Activated B cell treated with CpG ODN at 0.5 μM for 24 hours (primary cell): ENCODE measurements around the gene FPR2. TPM values are rescaled to one million over a fixed set of nuclear protein-coding genes. Genes with fewer than 3 reads are reported as not detected.
A peak's percentile ranks its signal among the peaks of the same experiment; 100 is the strongest.
"Not testable (repeated sequence)": the region's sequence is repeated elsewhere in the genome, so short reads cannot be mapped to it uniquely, and the experiment has no call there.

ENCODE experiments used
- ATAC-seq: fragments of 200-7000 bp; cut with Tn5 transposase; one replicate; pipeline ENCODE4 v1.10.0; 2021; ENCODE audit warnings: low read depth, mild to moderate bottlenecking, moderate library complexity
- CTCF ChIA-PET: fragments of 350-600 bp; sonication (Branson Sonifier 250); formaldehyde crosslinking; loops from one replicate; lab custom pipeline; 2021; ENCODE audit warnings: antibody characterized with exemption; lab: Charles Lee
- POLR2A ChIA-PET: fragments of 350-600 bp; sonication (Branson Sonifier 250); formaldehyde crosslinking; loops from one replicate; lab custom pipeline; 2021; ENCODE audit warnings: antibody characterized with exemption; lab: Charles Lee
- DNase-seq: peaks from one replicate; pipeline ENCODE4 v3.0.0; 2022
- H3K27ac Mint-ChIP-seq: one replicate; pipeline ENCODE4 v1.8.0; 2020; ENCODE audit warnings: mixed read lengths
- H3K27me3 Mint-ChIP-seq: one replicate; pipeline ENCODE4 v1.8.0; 2021; ENCODE audit warnings: mixed read lengths
- H3K36me3 Mint-ChIP-seq: one replicate; pipeline ENCODE4 v1.8.0; 2021; ENCODE audit warnings: low read depth, mixed read lengths
- H3K4me1 Mint-ChIP-seq: one replicate; pipeline ENCODE4 v1.8.0; 2021; ENCODE audit warnings: mixed read lengths
- H3K4me3 Mint-ChIP-seq: one replicate; pipeline ENCODE4 v1.8.0; 2020; ENCODE audit warnings: mild to moderate bottlenecking, mixed read lengths
- H3K9me3 Mint-ChIP-seq: one replicate; pipeline ENCODE4 v1.8.0; 2020; ENCODE audit warnings: mixed read lengths
- intact Hi-C: fragments of 100-400 bp; cut with micrococcal nuclease; formaldehyde crosslinking; loops from one replicate; pipeline ENCODE4 v1.15.1; 2024
- total RNA-seq: library from RNA; stranded (reverse); gene quantifications from 2 replicates; pipeline ENCODE4 v1.2.3, GENCODE V29; 2022
- TF ChIP-seq, protein P1 (sequence below): fragments of 200-600 bp; IDR thresholded peaks from one replicate; pipeline ENCODE4 v1.8.0; 2022; ENCODE audit warnings: antibody characterized with exemption, mild to moderate bottlenecking

The FPR2 gene
- total RNA-seq, 1 donor from 2014 or later, result not detected

DNA sequence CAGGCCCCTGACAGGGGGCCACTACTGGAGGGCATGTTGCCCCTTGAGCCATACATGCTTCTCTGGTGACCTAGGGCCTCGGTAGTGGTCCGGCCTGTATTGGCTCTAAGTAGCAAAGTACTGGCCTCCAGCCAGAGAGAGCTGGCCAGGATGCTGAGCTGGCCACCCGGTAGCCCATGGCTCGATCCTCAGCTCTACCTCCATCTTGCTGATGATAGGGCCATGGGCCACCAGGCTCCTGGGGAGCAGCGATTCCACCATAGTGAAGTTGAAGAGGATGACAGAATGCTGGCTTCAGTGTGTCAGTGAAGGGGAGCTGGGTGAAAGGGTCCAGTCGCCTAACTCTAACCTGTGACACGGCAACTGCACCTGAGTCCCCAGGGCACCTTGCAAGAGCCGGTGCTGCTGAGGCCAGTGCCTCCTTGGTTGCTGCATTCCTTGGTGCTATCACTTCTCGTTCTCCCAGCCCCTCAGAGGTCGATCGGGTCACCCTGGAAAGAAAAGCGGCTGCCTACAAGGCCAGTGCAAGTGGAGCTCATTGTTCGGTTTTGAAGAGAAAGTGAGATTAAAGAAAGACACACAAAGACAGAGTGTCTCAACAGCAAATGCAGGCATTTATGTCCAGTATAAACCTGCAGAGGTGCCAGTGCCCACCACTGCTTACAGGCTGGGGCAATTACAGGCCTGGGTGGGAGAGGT lies 38.9 kb downstream of the FPR2 start:
- ChIA-PET CTCF (no interaction called here), POLR2A (no interaction called here)
- H3K27me3 Mint-ChIP-seq, result peaks cover 3% of the 10 kb centered on the region
- H3K4me1 Mint-ChIP-seq, result peaks cover 5% of the 10 kb centered on the region
- peaks cover 5% of the 10 kb centered on the region for H3K9me3 Mint-ChIP-seq
- intact Hi-C loops, result no loop called here
- no peak overlapping the region for H3K4me3 Mint-ChIP-seq
- H3K27ac Mint-ChIP-seq, result no peak overlapping the region
- H3K36me3 Mint-ChIP-seq, result no peaks in the 10 kb centered on the region
- no peak for DNase-seq
- TF ChIP-seq, protein P1, sequence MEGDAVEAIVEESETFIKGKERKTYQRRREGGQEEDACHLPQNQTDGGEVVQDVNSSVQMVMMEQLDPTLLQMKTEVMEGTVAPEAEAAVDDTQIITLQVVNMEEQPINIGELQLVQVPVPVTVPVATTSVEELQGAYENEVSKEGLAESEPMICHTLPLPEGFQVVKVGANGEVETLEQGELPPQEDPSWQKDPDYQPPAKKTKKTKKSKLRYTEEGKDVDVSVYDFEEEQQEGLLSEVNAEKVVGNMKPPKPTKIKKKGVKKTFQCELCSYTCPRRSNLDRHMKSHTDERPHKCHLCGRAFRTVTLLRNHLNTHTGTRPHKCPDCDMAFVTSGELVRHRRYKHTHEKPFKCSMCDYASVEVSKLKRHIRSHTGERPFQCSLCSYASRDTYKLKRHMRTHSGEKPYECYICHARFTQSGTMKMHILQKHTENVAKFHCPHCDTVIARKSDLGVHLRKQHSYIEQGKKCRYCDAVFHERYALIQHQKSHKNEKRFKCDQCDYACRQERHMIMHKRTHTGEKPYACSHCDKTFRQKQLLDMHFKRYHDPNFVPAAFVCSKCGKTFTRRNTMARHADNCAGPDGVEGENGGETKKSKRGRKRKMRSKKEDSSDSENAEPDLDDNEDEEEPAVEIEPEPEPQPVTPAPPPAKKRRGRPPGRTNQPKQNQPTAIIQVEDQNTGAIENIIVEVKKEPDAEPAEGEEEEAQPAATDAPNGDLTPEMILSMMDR, result no peak
- ATAC-seq, result no peak

DNA sequence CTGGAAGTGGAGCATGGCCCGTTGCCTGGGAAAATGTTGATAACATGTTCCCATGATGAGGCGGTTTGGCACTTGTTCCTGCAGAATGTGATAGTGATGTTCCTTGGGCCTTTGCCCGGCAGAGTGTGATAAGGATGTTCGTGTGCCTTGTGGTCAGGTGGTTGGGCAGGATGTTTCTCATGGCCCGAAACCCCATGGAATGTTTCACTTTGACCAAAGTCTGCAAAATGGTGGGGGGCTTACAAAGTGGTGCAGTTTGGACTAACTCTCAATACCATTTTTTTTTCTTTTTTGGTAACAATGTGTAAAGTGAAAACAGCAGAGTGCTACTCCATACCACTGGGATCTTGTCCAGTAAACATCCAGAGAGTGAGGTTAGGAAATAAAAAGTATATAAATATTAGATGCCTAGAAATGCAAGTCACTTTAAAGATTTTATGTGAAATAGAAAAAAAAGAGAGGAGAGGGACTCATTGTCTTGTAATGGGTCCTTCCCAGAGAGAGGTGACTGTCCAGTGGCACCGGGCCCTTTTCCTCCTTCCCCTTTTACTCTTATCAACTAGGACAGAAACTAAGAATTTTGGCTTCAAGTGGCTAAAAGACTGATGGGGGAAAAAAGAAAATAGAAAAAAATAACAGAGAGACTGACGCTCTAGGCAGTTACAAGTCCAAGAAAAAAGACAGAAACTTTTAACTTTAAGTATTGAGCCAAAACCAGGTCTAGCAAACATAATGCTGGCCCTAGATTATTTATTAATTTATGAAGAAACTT lies 39.7 kb downstream of the FPR2 start:
- TF ChIP-seq, protein P1, result no peak
- Mint-ChIP-seq H3K27me3 (peaks cover 3% of the 10 kb centered on the region), H3K4me3 (no peak overlapping the region), H3K36me3 (no peaks in the 10 kb centered on the region), H3K4me1 (peaks cover 5% of the 10 kb centered on the region), H3K27ac (no peak overlapping the region), H3K9me3 (peaks cover 5% of the 10 kb centered on the region)
- intact Hi-C loops, result no loop called here
- CTCF ChIA-PET, result no interaction called here
- POLR2A ChIA-PET, result no interaction called here
- no peak for ATAC-seq
- no peak for DNase-seq

DNA sequence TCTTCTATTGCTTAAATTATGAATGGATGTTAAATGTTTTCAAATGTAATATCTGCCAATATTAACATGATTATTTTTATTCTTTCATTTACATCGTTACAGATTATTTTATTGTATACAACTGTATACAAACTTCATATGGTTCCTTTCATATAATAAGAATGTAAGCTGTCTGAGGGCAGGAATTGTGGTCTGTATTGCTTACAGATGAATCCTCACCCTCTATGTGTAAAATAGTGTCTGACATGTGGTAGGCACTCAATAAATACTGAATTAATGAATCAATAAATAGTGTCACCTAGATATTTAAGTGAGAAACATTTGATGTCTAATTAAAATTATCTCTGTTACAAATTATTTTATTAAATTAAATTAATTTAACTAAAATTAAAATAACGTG lies 41.8 kb downstream of the FPR2 start:
- no peak for DNase-seq
- no peak for ATAC-seq
- POLR2A ChIA-PET, result no interaction called here
- H3K27ac Mint-ChIP-seq, result no peak overlapping the region
- TF ChIP-seq, protein P1, result no peak
- no peak overlapping the region for H3K4me3 Mint-ChIP-seq
- peaks cover 5% of the 10 kb centered on the region for H3K4me1 Mint-ChIP-seq
- CTCF ChIA-PET, result no interaction called here
- intact Hi-C loops, result no loop called here
- no peaks in the 10 kb centered on the region for H3K36me3 Mint-ChIP-seq
- H3K9me3 Mint-ChIP-seq, result peaks cover 5% of the 10 kb centered on the region
- peaks cover 3% of the 10 kb centered on the region for H3K27me3 Mint-ChIP-seq

DNA sequence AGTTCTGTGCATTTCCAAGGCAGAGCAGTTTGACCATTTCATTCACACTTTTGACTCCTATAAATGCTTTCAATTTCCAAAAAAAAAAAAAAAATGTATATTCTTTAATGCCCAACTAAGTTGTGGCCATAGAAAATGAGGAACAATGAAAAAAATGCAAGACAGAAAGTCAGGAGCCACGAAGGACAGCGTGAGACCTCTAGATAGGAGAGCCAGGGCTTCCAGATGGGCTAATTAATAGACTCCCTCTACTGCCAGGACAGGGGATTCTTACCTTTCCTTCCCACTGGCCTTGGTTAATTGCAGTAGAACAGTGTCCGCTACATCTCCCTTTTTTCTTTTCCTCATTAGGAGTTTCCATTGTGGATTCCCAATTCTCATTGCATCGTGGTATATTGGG lies 42.5 kb downstream of the FPR2 start:
- DNase-seq, result no peak
- TF ChIP-seq, protein P1, result no peak
- ATAC-seq, result no peak
- H3K27ac Mint-ChIP-seq, result no peak overlapping the region
- H3K9me3 Mint-ChIP-seq, result peaks cover 5% of the 10 kb centered on the region
- ChIA-PET POLR2A (no interaction called here), CTCF (no interaction called here)
- H3K4me1 Mint-ChIP-seq, result peaks cover 5% of the 10 kb centered on the region
- intact Hi-C loops, result no loop called here
- H3K4me3 Mint-ChIP-seq, result no peak overlapping the region
- peaks cover 3% of the 10 kb centered on the region for H3K27me3 Mint-ChIP-seq
- no peaks in the 10 kb centered on the region for H3K36me3 Mint-ChIP-seq

DNA sequence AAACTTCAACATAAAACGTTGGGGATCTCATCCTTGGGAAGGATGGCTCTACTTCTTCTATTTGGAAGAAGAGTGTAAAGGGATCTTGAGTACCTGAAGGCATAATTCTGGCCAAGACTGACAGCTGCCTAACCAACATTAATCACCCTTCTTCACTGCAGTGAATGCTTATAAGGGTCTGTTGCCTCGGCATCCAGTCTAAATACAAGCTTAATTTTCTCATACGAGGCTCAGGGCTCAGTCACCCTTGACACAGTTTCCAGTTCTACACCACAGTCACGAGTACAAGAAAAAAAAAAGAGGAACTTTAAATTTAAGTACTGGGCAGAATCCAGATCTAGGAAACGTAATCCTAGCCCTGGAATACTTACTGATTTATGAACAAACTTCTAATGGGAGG lies 43.0 kb downstream of the FPR2 start:
- Mint-ChIP-seq H3K4me3 (no peak overlapping the region), H3K9me3 (peaks cover 5% of the 10 kb centered on the region), H3K36me3 (no peaks in the 10 kb centered on the region), H3K4me1 (peaks cover 5% of the 10 kb centered on the region), H3K27me3 (peaks cover 3% of the 10 kb centered on the region), H3K27ac (no peak overlapping the region)
- ATAC-seq, result peak; percentile 45
- DNase-seq, result no peak
- POLR2A ChIA-PET, result no interaction called here
- TF ChIP-seq, protein P1, result no peak
- CTCF ChIA-PET, result no interaction called here
- intact Hi-C loops, result no loop called here

DNA sequence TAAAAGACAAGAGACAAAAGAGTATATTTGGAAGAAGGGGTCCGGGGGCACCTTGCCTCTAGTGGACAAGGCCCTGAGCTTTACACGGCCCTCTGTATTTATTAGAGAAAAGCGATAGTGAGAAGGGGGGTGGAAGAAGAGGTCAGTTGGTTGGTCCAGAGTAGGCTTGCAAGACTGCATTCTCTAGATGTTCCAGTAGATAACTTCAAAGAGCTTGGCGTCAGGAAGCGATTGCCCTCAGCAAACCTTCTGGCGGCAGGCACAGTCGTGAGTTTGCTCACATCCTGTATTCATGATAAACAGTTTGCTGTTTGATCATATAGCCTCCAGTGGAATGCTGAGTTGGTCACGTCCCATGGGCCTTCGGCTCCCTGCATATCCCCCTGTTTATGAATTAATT lies 43.8 kb downstream of the FPR2 start:
- POLR2A ChIA-PET, H3K9me3 Mint-ChIP-seq, H3K4me1 Mint-ChIP-seq, ATAC-seq, H3K4me3 Mint-ChIP-seq, H3K27me3 Mint-ChIP-seq, DNase-seq, intact Hi-C loops, CTCF ChIA-PET, H3K27ac Mint-ChIP-seq, H3K36me3 Mint-ChIP-seq: not testable (repeated sequence)

DNA sequence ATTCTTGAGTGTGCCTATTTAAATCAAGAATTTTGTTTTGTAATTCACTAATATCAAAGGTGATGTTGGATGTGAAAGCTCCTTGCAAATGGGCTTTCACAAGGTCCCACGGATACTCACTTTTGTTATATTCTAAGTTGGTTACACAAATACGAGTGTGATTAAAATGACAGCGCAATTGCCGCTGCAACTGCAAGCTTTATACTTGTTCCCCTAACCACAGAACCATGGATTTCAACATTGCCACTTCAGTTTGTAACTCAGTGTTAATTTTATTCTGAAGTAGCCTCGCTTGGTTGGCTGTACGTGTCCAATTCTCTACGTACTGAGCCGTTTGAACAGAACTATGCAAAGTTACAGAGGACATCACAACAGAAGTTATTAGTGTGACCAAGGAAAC lies 44.4 kb downstream of the FPR2 start:
- H3K27ac Mint-ChIP-seq, ATAC-seq, H3K9me3 Mint-ChIP-seq, intact Hi-C loops, H3K4me1 Mint-ChIP-seq, DNase-seq, H3K36me3 Mint-ChIP-seq, POLR2A ChIA-PET, CTCF ChIA-PET, H3K27me3 Mint-ChIP-seq, H3K4me3 Mint-ChIP-seq: not testable (repeated sequence)

DNA sequence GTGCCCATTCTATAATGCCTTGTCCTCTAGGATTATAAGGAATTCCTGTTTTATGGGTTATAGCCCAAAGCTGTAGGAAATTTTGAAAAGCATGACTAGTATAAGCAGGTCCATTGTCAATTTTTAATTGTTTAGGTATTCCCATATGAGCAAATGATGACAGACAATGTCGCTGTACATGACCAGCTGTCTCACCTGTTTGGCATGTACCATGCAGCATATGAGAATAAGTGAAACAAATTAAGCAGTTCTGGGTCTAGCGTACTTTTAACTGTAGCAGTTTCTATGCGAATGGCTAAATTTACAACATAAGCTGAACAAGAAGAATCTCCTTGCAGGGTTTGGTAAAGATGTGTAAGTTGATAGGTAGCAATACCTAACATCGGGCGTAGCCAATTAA lies 45.6 kb downstream of the FPR2 start:
- CTCF ChIA-PET, H3K27me3 Mint-ChIP-seq, H3K27ac Mint-ChIP-seq, intact Hi-C loops, H3K4me3 Mint-ChIP-seq, H3K4me1 Mint-ChIP-seq, H3K36me3 Mint-ChIP-seq, ATAC-seq, POLR2A ChIA-PET, DNase-seq: not testable (repeated sequence)
- H3K9me3 Mint-ChIP-seq, result peaks cover 17% of the 10 kb centered on the region
